K562 (cell line): Measurements from ENCODE around the gene MAP3K4. TPM values are rescaled to one million over a fixed set of nuclear protein-coding genes. Genes with fewer than 3 reads are reported as not detected.

Source experiments
- ATAC-seq: fragments of 200-7000 bp; cut with Tn5 transposase; 3 replicates; pipeline ENCODE4 v1.9.1; 2020; ENCODE audit warnings: moderate library complexity
- BruUV-seq: library from RNA; stranded (reverse); fragments of 400-500 nt; replicated peaks from 2 replicates; lab custom pipeline; 2021; lab: Mats Ljungman, UMichigan
- CTCF ChIA-PET: fragments of 300-600 bp; formaldehyde crosslinking; extraction: SDS; loops from one replicate; lab custom pipeline; 2021; ENCODE audit warnings: low intra/inter-chr PET ratio; lab: Yijun Ruan, JAX
- POLR2A ChIA-PET: fragments of 300-600, 350-650 bp; sonication (Branson Sonifier 250); formaldehyde crosslinking; extraction: SDS; loops from one replicate; lab custom pipeline; 2021; ENCODE audit warnings: antibody characterized with exemption, inconsistent platforms; lab: Yijun Ruan, JAX
- DNase-seq, 4 experiments: peaks; one replicate each; pipeline versions ENCODE4 v3.0.0 to v3.0.0-alpha.2; 2011 to 2018; ENCODE audit warnings: low spot score in 3 of 4, mixed read lengths in 3 of 4; ENCODE audit errors: extremely low read depth in 1 of 4
- FAIRE-seq: peaks from 2 replicates; lab custom pipeline; 2011; peaks lifted over from hg19 to GRCh38; lab: Jason Lieb, UNC
- H2AFZ ChIP-seq: 2 replicates; pipeline ENCODE4 v1.6.0; 2011; ENCODE audit warnings: low read depth, low read length, control low read depth, inconsistent platforms
- H3K27ac ChIP-seq: fragments of 200-600 bp; 3 replicates; pipeline ENCODE4 v1.8.0; 2011; ENCODE audit warnings: low read depth, mild to moderate bottlenecking, control low read depth, inconsistent platforms, low read length, moderate library complexity, mixed read lengths; ENCODE audit errors: extremely low read depth
- H3K27me3 ChIP-seq, 2 experiments: fragments of 300-600 bp in 1 of 2; 2 replicates in 1 of 2; 3 replicates in 1 of 2; pipeline versions ENCODE4 v1.6.0 to v1.8.0; 2011; ENCODE audit warnings: inconsistent platforms in 2 of 2, low read length in 2 of 2, mild to moderate bottlenecking in 1 of 2, mixed read lengths in 1 of 2, moderate library complexity in 1 of 2; ENCODE audit not compliant: control insufficient read depth in 2 of 2, insufficient read depth in 2 of 2
- H3K36me3 ChIP-seq: fragments of 300-600 bp; 3 replicates; pipeline ENCODE4 v1.8.0; 2011; ENCODE audit warnings: mild to moderate bottlenecking, low read length, inconsistent platforms; ENCODE audit not compliant: control insufficient read depth, insufficient read depth
- H3K4me1 ChIP-seq, 2 experiments: fragments of 200-600 bp in 1 of 2; replicated peaks in 1 of 2; 2 replicates in 1 of 2; 3 replicates in 1 of 2; pipeline versions ENCODE4 v1.5.1 to v1.8.0; 2011; ENCODE audit warnings: inconsistent platforms in 2 of 2, low read length in 2 of 2, mild to moderate bottlenecking in 1 of 2, mixed read lengths in 1 of 2, moderate library complexity in 1 of 2; ENCODE audit not compliant: control insufficient read depth in 2 of 2, insufficient read depth in 2 of 2
- H3K4me2 ChIP-seq: 2 replicates; pipeline ENCODE4 v1.6.1; 2011; ENCODE audit warnings: low read length, control low read depth, inconsistent platforms, mixed read lengths; ENCODE audit not compliant: insufficient read depth
- H3K4me3 ChIP-seq: fragments of 200-600 bp; sonication (generic), shearing (Covaris generic); 2 replicates; pipeline ENCODE4 v1.5.1; 2016; ENCODE audit warnings: control low read depth, inconsistent platforms
- H3K79me2 ChIP-seq: fragments of 200-600 bp; 3 replicates; pipeline ENCODE4 v1.8.0; 2011; ENCODE audit warnings: low read length, inconsistent platforms; ENCODE audit not compliant: control insufficient read depth, insufficient read depth
- H3K9ac ChIP-seq, 2 experiments: 2 replicates each; pipeline versions ENCODE4 v1.6.0 to v1.6.1; 2011; ENCODE audit warnings: low read depth in 2 of 2, low read length in 2 of 2, control low read depth in 1 of 2, inconsistent platforms in 1 of 2, mild to moderate bottlenecking in 1 of 2, mixed read lengths in 1 of 2; ENCODE audit not compliant: insufficient read depth in 1 of 2
- H3K9me1 ChIP-seq: one replicate; pipeline ENCODE4 v1.6.0; 2011; ENCODE audit warnings: inconsistent platforms, mild to moderate bottlenecking, low read length, moderate library complexity; ENCODE audit not compliant: control insufficient read depth, insufficient read depth
- H3K9me3 ChIP-seq: replicated peaks from 2 replicates; pipeline ENCODE4 v1.5.1; 2011; ENCODE audit warnings: low read depth, low read length, inconsistent platforms; ENCODE audit not compliant: control insufficient read depth, insufficient read depth
- H4K20me1 ChIP-seq: replicated peaks from 2 replicates; pipeline ENCODE4 v1.6.1; 2011; ENCODE audit warnings: low read length, inconsistent platforms, mixed read lengths; ENCODE audit not compliant: control insufficient read depth, insufficient read depth
- BACH1 ChIP-seq: fragments of 200-800 bp; sonication (Bioruptor generic); IDR thresholded peaks from 2 replicates; pipeline ENCODE4 v1.6.1; 2016; ENCODE audit warnings: missing genetic modification characterization, missing compliant biosample characterization
- CREBBP ChIP-seq: IDR thresholded peaks from one replicate; pipeline ENCODE4 v1.6.1; 2012; ENCODE audit warnings: low read depth, mild to moderate bottlenecking, control low read depth, inconsistent platforms, low read length
- ERF ChIP-seq: fragments of 450-650 bp; formaldehyde crosslinking; IDR thresholded peaks from 2 replicates; pipeline ENCODE4 v1.4.0; 2020; ENCODE audit warnings: mild to moderate bottlenecking, mixed read lengths
- GTF2A2 ChIP-seq: IDR thresholded peaks from 2 replicates; pipeline ENCODE4 v1.6.1; 2016; ENCODE audit warnings: mild to moderate bottlenecking, missing genetic modification characterization, missing compliant biosample characterization
- MYC ChIP-seq, 2 experiments: fragments of 250-450 bp in 1 of 2; sonication (Bioruptor Pico) in 1 of 2; IDR thresholded peaks; 2 replicates each; pipeline versions ENCODE4 v1.5.1 to v1.6.1; 2012 to 2021; ENCODE audit warnings: low read depth in 2 of 2, borderline replicate concordance in 1 of 2, improper control_type of control experiment in 1 of 2, low read length in 1 of 2, mild to moderate bottlenecking in 1 of 2, moderate library complexity in 1 of 2
- NCOR1 ChIP-seq: fragments of 450-650 bp; IDR thresholded peaks from 2 replicates; pipeline ENCODE4 v1.6.1; 2016; ENCODE audit warnings: mild to moderate bottlenecking, moderate library complexity
- NFIC ChIP-seq: fragments of 450-650 bp; IDR thresholded peaks from 2 replicates; pipeline ENCODE4 v1.6.1; 2017; ENCODE audit warnings: mild to moderate bottlenecking, inconsistent platforms
- ZNF121 ChIP-seq: sonication (generic); formaldehyde crosslinking; conservative IDR thresholded peaks from 2 replicates; pipeline ENCODE4 v1.8.0; 2022; ENCODE audit warnings: missing genetic modification reagents
- ZNF316 ChIP-seq: fragments of 450-650 bp; IDR thresholded peaks from 2 replicates; pipeline ENCODE4 v1.6.1; 2016
- WGBS: fragments of 100-300 bp; shearing (Covaris generic); methylation state at CpG from one replicate; pipeline ENCODE4 v1.1.6; 2016; ENCODE audit warnings: low coverage, mixed read lengths; ENCODE audit not compliant: insufficient coverage; ENCODE audit errors: missing lambda C conversion rate; 5-methylcytosine and 5-hydroxymethylcytosine counted together
- in situ Hi-C: fragments of 300-500 bp; cut with MboI; formaldehyde crosslinking; loops from 4 replicates; pipeline ENCODE4 v1.15.0; 2018; ENCODE audit warnings: inconsistent platforms, mixed read lengths
- intact Hi-C: fragments of 100-400 bp; cut with micrococcal nuclease; formaldehyde crosslinking; loops from 2 replicates; pipeline ENCODE4 v1.14.2; 2022
- polyA plus RNA-seq, 8 experiments: library from polyadenylated mRNA; depleted of rRNA in 4 of 8; stranded (reverse) in 5 of 8; unstranded in 3 of 8; fragments of >200 nt; fragmentation: Nextera tagmentation in 2 of 8; fragmentation: Illumina TruSeq in 1 of 8; extraction: Ambion mirVana in 2 of 8; extraction: Trizol in 1 of 8; gene quantifications; 2 replicates each; pipeline versions ENCODE4 v1.2.1 to v1.2.3, GENCODE V29; 2011 to 2014; ENCODE audit warnings: inconsistent platforms in 1 of 8, missing spikeins in 1 of 8
- total RNA-seq, 7 experiments: library from RNA; depleted of rRNA in 6 of 7; stranded (reverse); fragments of >200 nt in 6 of 7; fragmentation: Illumina TruSeq in 2 of 7; extraction: Trizol in 2 of 7; gene quantifications; 2 replicates each; pipeline versions ENCODE4 v1.2.1 to v1.2.3, GENCODE V29; 2011 to 2021; ENCODE audit warnings: low replicate concordance in 1 of 7

Gene MAP3K4
- total and polyA plus RNA-seq, 9 of the 15 experiments (the other 6 are each of a cell fraction or from before 2014, with no cell fraction given), result 21.0 to 77.2 (median 48.9) TPM

GRCh38 chr6:161142957-161143296, 151.4 kb downstream of the MAP3K4 start:
- CTCF ChIA-PET, result no interaction called here

GRCh38 chr6:161143663-161144430, 152.3 kb downstream of the MAP3K4 start:
- Histone ChIP-seq H3K9me3 (no peaks in the 10 kb centered on the region), H2AFZ (no peak overlapping the region), H3K4me2 (no peak overlapping the region), H3K9ac (no peak overlapping the region), H3K4me1 (peaks cover 4 to 23% of the 10 kb centered on the region in 2 experiments; a peak in 3 of 5 replicates), H3K27me3 (no peaks in the 10 kb centered on the region), H3K9me1 (no peaks in the 10 kb centered on the region), H3K4me3 (no peak overlapping the region), H3K36me3 (no peaks in the 10 kb centered on the region), H3K79me2 (no peaks in the 10 kb centered on the region), H3K27ac (no peak overlapping the region), H4K20me1 (no peaks in the 10 kb centered on the region)
- POLR2A ChIA-PET, result interaction anchor here (0.5 to 1.6 kb wide), 3 partner anchors 9 to 90 kb away, joined by 3 to 7 read pairs (median 4); no protein-coding TSS in a partner anchor
- intact Hi-C loops, result loop anchor here (1.0 kb wide), 1 partner anchor 152 kb away; no protein-coding TSS in a partner anchor
- in situ Hi-C loops, result no loop called here
- FAIRE-seq (no peak), ATAC-seq (no peak), DNase-seq (no peak)
- no peak for TF ChIP-seq NCOR1
- TF ChIP-seq MYC (IDR thresholded peaks at IDR 0.05; ENCODE audit: low read depth, low read length), result no peak
- no peak for TF ChIP-seq MYC (CRISPR knock-in tag; IDR thresholded peaks at IDR 0.05; ENCODE audit: borderline replicate concordance, low read depth)
- TF ChIP-seq ZNF316, result peak; percentile 22; the same call in 1 of the 2 replicates
- TF ChIP-seq GTF2A2 (tag), result no peak
- TF ChIP-seq CREBBP, result no peak
- TF ChIP-seq NFIC, result peak; percentile 20; the same call in 1 of the 2 replicates
- TF ChIP-seq ERF, result no peak
- BruUV-seq, result no TSS peak
- WGBS, result 51% methylated on average over 11 of the region's 11 CpGs
- CTCF ChIA-PET, result no interaction called here

More at GRCh38 chr6:161142957-161143296, 151.4 kb downstream of the MAP3K4 start:
- 25% methylated on average over 5 of the region's 5 CpGs for WGBS
- H2AFZ ChIP-seq, result no peak overlapping the region
- H3K79me2 ChIP-seq, result no peaks in the 10 kb centered on the region
- TF ChIP-seq BACH1 (tag), result no peak
- peak; percentile 61 for TF ChIP-seq ZNF121
- no peak overlapping the region for H3K9ac ChIP-seq
- H3K4me1 ChIP-seq, result peaks cover 4 to 26% of the 10 kb centered on the region in 2 experiments; a peak in 3 of 5 replicates
- H4K20me1 ChIP-seq, result no peaks in the 10 kb centered on the region
- no peak overlapping the region for H3K4me3 ChIP-seq
- no peak for DNase-seq
- no peak for ATAC-seq
- no peak overlapping the region for H3K4me2 ChIP-seq
- FAIRE-seq, result no peak
- no TSS peak for BruUV-seq
- H3K27ac ChIP-seq, result no peak overlapping the region
- H3K27me3 ChIP-seq, result no peaks in the 10 kb centered on the region
- no peaks in the 10 kb centered on the region for H3K36me3 ChIP-seq
- intact Hi-C loops, result loop anchor here (1.0 kb wide), 1 partner anchor 151 kb away; no protein-coding TSS in a partner anchor
- H3K9me3 ChIP-seq, result no peaks in the 10 kb centered on the region
- in situ Hi-C loops, result no loop called here
- no peaks in the 10 kb centered on the region for H3K9me1 ChIP-seq
- POLR2A ChIA-PET, result no interaction called here
